Cardiac fibroblast (primary cell): ENCODE results near the gene GRIN2A.

Source experiments
- DNase-seq, 2 donors: peaks; one replicate each; pipeline versions ENCODE4 v3.0.0 to v3.0.0-alpha.2; 2010; ENCODE audit warnings: low read depth in 2 of 2
- H3K4me3 ChIP-seq, 2 donors: replicated peaks in 1 of 2; 1 replicate in 1 of 2; 2 replicates in 1 of 2; pipeline ENCODE4 v1.5.1; 2011; ENCODE audit warnings: low read depth in 2 of 2, low read length in 2 of 2, mild to moderate bottlenecking in 2 of 2, moderate library complexity in 1 of 2
- TF ChIP-seq, protein P1 (sequence below): IDR thresholded peaks from one replicate; pipeline ENCODE4 v1.5.1; 2011; ENCODE audit warnings: low read depth, mild to moderate bottlenecking, low read length, inconsistent platforms

GRIN2A gene

DNA sequence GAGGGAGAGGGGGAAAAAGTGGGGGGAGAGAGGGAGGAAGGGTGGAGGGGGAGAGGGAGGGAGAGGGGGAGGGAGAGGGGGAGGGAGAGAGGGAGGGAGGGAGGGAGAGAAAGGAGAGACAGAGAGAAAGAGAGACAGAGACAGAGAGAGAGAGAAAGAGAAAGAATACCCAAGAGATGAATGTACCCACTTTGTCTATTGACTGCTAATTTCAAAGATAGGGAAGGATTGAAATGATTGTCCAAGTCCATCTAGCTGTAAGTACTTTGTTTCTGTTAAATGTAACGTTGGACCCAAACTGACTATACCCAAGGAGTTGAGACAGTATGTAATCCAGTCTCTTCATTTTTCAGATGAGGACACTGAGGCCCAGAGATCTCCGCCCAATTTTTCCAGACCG is 374.9 kb downstream of the GRIN2A start:
- DNase-seq, result no peak
- TF ChIP-seq, protein P1, sequence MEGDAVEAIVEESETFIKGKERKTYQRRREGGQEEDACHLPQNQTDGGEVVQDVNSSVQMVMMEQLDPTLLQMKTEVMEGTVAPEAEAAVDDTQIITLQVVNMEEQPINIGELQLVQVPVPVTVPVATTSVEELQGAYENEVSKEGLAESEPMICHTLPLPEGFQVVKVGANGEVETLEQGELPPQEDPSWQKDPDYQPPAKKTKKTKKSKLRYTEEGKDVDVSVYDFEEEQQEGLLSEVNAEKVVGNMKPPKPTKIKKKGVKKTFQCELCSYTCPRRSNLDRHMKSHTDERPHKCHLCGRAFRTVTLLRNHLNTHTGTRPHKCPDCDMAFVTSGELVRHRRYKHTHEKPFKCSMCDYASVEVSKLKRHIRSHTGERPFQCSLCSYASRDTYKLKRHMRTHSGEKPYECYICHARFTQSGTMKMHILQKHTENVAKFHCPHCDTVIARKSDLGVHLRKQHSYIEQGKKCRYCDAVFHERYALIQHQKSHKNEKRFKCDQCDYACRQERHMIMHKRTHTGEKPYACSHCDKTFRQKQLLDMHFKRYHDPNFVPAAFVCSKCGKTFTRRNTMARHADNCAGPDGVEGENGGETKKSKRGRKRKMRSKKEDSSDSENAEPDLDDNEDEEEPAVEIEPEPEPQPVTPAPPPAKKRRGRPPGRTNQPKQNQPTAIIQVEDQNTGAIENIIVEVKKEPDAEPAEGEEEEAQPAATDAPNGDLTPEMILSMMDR, result no peak
- no peak overlapping the region for H3K4me3 ChIP-seq

DNA sequence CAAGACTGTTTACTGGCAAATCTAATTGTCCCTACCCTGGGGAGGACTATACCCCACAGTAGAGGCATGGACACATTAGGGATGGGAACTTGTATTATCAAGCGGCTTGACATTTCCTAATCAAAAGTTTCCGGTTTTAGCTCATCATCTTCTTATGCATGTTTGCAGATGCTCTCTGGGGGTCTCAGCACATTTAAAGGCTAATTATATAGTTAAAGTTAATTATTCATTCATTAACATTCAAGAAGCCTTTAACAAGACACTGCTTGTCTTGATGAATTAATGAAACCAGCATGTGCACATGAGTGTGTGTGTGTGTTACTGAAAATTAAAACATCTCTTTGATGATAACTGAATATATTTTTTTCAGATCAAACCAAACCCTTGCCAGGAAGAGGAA is 377.1 kb downstream of the GRIN2A start:
- TF ChIP-seq, protein P1, result no peak
- no peak for DNase-seq
- H3K4me3 ChIP-seq, result no peak overlapping the region

DNA sequence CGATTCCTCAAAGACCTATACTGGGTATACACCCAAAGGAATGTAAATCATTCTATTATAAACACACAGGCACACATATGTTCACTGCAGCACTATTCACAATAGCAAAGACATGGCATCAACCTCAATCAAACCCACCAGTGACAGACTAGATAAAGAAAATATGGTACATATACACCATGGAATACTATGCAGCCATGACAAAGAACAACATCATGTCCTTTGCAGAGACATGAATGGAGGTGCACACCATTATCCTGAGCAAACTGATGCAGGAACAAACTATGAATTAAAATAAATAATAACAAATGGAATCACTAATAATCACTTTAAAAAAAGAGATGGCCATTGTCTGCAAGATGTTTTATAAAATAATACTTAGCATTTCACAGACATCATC is 380.1 kb downstream of the GRIN2A start:
- no peak for DNase-seq
- TF ChIP-seq, protein P1, result no peak
- H3K4me3 ChIP-seq, result no peak overlapping the region

DNA sequence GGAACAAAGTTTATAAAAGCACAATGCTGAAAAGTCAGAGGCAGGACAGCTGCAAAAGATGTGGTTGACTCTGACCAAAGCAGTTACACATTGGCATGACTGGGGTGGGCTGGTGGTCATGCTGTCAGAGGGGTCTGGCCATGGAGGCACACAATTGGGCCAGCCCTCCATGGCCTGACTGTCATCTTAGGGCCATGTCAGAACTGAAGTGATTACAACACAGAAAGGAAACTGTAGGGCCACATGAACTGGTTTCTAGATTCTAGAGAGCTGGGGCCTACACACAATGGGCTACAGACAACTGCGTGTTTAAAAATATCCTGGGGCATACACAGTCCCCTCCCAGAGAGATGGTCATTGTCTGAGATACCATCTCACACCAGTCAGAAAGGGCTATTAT is 380.6 kb downstream of the GRIN2A start:
- DNase-seq, result no peak
- H3K4me3 ChIP-seq, result no peak overlapping the region
- TF ChIP-seq, protein P1, result no peak

DNA sequence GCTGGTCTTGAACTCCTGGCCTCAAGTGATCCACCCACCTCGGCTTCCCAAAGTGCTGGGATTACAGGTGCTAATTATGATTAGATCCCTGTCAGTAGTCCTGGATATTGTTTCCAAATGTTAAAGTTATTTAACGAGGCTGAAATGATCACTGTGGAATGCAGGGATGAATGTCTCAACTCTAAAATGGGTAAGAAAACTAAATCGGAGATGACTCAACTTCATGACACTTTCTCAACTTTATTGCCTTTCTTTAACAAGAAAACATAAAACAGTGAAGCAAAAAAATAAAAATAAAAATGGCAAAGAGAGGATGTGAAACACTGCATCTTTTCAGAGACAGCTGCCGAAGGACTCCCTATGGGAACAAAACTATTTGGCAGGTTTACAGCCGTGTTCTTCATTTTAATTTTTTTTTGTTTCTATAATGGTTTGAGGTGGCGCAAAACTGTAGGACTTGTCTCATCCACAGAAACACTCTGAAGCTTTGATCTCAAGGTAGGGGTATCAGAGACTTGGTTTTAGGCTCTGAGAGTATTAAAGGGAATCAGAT is 382.0 kb downstream of the GRIN2A start:
- DNase-seq, result peak in 1 of 2 donors; percentile 23
- H3K4me3 ChIP-seq, result no peak overlapping the region
- TF ChIP-seq, protein P1, result no peak

DNA sequence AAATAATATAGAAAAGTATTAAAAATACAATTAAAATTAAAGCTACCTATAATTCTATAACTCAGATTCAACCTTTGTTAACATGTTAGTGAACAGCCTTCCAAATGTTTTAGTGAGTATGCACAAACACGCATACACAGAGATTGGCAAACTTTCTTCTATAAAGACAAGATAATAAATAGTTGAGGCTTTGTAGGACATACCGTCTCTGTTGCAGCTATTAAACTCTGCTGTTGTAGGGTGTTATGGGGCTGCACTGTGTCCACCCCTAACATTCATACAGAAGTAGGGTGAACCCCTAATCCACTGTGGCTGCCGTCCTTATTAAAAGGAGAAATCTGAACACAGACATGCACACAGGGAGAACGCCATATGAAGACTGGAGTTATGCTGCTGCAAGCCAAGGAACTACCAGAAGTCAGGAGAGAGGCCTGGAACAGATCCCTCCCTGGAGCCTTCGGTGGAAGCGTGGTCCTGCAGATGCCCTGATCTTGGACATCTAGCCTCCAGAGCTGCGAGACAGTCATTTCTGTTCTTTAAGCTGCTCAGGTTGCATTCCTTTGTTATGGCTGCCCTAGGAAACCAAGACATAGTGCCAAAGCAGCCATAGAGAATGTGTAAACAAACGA is 383.2 kb downstream of the GRIN2A start:
- DNase-seq, result no peak
- no peak overlapping the region for H3K4me3 ChIP-seq
- TF ChIP-seq, protein P1, result no peak

DNA sequence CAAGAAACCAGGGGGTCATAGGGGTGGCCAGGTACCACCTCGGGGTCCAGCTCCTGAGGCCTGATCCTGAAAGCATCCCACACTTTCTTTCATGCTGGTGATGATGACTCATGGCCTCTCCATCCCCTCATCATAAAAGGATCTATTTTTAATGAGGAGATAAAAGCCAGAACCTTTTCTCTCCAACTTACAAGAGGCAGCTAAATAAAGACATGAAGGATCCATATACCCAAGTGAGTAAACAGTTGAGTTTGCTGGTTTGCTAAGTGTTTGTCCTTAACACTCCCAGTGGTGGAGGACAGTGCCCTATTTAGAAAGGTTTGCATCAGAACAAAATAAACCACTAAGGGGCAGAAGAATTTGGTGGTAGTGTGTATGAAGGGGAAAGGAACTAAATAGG is 383.8 kb downstream of the GRIN2A start:
- H3K4me3 ChIP-seq, result no peak overlapping the region
- TF ChIP-seq, protein P1, result no peak
- DNase-seq, result no peak
